Activated naive CD4-positive, alpha-beta T cell treated with anti-CD3 and anti-CD28 coated beads for 36 hours (primary cell): ENCODE results near the gene RPL13. TPM values are rescaled to one million over a fixed set of nuclear protein-coding genes. Genes with fewer than 3 reads are reported as not detected.
"Not testable (repeated sequence)": the region's sequence is repeated elsewhere in the genome, so short reads cannot be mapped to it uniquely, and the experiment has no call there.

Experiments
- CTCF ChIA-PET: fragments of 350-600 bp; sonication (Branson Sonifier 250); formaldehyde crosslinking; loops from one replicate; lab custom pipeline; 2021; ENCODE audit warnings: antibody characterized with exemption; lab: Charles Lee
- DNase-seq: peaks from one replicate; pipeline ENCODE4 v3.0.0-alpha.2; 2020
- H3K27ac Mint-ChIP-seq: one replicate; pipeline ENCODE4 v1.8.0; 2021; ENCODE audit warnings: mild to moderate bottlenecking, mixed read lengths
- H3K27me3 Mint-ChIP-seq: one replicate; pipeline ENCODE4 v1.8.0; 2021; ENCODE audit warnings: low read depth, mixed read lengths
- H3K36me3 Mint-ChIP-seq: one replicate; pipeline ENCODE4 v1.8.0; 2021; ENCODE audit warnings: low read depth, mixed read lengths
- H3K4me1 Mint-ChIP-seq: one replicate; pipeline ENCODE4 v1.8.0; 2021; ENCODE audit warnings: low read depth, mixed read lengths
- H3K4me3 Mint-ChIP-seq: one replicate; pipeline ENCODE4 v1.8.0; 2021; ENCODE audit warnings: mild to moderate bottlenecking, moderate library complexity, mixed read lengths
- H3K9me3 Mint-ChIP-seq: one replicate; pipeline ENCODE4 v1.8.0; 2021; ENCODE audit warnings: mixed read lengths
- intact Hi-C: fragments of 100-400 bp; cut with micrococcal nuclease; formaldehyde crosslinking; loops from one replicate; pipeline ENCODE4 v1.15.1; 2023
- total RNA-seq, 2 experiments: library from RNA; stranded (reverse); gene quantifications; one replicate each; pipeline ENCODE4 v1.2.3, GENCODE V29; 2021

RPL13 gene
- total RNA-seq, 2 experiments from 2014 or later, result 3,875 to 3,899 TPM

DNA sequence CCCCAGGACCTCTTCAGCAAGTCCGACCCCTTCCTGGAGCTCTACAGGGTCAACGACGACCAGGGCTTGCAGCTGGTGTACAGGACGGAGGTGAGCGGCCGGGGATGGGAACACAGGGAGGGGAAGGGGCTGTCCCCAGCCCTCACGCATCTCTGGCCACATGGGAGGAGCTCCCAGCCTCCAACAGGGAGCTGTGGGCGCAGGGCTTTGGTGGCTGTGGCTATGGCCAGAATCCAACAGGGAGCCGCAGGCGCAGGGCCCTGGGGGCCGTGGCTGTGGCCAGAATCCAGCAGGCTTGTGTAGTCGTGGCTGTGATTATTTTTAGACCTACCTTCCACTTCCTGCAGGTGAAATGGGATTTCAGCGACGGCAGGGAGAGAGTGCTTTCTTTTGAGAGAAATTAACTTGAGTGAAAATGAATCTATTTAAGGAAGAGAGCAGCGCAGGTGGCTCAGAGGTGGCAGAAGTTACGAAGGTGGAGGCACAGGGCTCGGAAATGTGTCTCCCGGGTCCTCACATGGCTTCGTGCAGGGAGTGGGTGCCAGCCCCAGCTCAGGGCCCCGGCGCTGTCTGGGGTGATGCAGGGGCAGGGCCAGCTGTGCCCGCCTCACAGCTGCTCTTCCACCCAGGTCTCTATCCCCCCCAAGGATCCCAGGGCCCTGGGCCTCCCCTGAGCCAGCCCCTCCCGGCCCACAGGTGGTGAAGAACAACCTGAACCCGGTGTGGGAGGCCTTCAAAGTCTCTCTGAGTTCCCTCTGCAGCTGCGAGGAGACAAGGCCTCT, 24.5 kb downstream of the RPL13 start:
- peaks cover 2% of the 10 kb centered on the region for H3K36me3 Mint-ChIP-seq
- H3K4me1 Mint-ChIP-seq, result no peaks in the 10 kb centered on the region
- H3K27me3 Mint-ChIP-seq, result no peaks in the 10 kb centered on the region
- intact Hi-C loops, result no loop called here
- DNase-seq, result no peak
- H3K9me3 Mint-ChIP-seq, result no peaks in the 10 kb centered on the region
- H3K27ac Mint-ChIP-seq, result no peak overlapping the region
- CTCF ChIA-PET, result interaction anchor here (1.3 kb wide), 1 partner anchor 19 kb away, joined by 5 read pairs; no protein-coding TSS in a partner anchor
- H3K4me3 Mint-ChIP-seq, result no peak overlapping the region

- Mint-ChIP-seq H3K36me3 (peaks cover 2% of the 10 kb centered on the region), H3K9me3 (no peaks in the 10 kb centered on the region), H3K27ac (no peak overlapping the region), H3K4me1 (no peaks in the 10 kb centered on the region), H3K27me3 (no peaks in the 10 kb centered on the region), H3K4me3 (no peak overlapping the region)
- no peak for DNase-seq
- intact Hi-C loops, result no loop called here
- CTCF ChIA-PET, result no interaction called here
Measured at GRCh38 chr16:89586218-89586617, 25.7 kb downstream of the RPL13 start.

DNA sequence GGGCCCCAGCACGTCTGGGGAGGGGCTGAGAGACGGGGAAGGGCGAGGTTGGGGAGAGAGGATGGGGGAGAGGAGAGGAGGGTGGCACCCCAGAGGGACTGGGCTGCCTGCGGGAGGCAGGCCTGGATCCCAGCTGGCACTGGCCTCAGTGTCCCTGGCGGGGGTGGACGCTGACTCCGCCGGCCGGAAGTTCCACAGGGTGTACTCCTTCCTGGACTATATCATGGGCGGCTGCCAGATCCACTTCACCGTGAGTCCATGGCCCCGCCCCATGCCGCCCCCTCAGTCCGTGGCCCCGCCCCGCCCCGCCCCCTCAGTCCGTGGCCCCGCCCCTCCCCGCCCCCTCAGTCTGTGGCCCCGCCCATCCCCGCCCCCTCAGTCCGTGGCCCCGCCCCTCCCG, 26.4 kb downstream of the RPL13 start:
- Mint-ChIP-seq H3K27me3 (no peaks in the 10 kb centered on the region), H3K9me3 (no peaks in the 10 kb centered on the region), H3K4me1 (no peaks in the 10 kb centered on the region), H3K4me3 (no peak overlapping the region), H3K27ac (no peak overlapping the region), H3K36me3 (peaks cover 2% of the 10 kb centered on the region)
- DNase-seq, result no peak
- CTCF ChIA-PET, result no interaction called here
- intact Hi-C loops, result no loop called here

DNA sequence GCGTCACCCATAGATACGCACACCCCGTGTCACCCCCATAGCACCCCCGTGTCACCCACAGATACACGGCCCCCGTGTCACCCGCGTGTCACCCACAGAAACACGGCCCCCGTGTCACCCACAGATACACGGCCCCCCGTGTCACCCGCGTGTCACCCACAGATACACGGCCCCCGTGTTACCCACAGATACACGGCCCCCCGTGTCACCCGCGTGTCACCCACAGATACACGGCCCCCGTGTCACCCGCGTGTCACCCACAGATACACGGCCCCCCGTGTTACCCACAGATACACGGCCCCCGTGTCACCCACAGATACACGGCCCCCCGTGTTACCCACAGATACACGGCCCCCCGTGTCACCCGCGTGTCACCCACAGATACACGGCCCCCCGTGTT, 27.2 kb downstream of the RPL13 start:
- CTCF ChIA-PET, H3K4me3 Mint-ChIP-seq, H3K4me1 Mint-ChIP-seq, H3K9me3 Mint-ChIP-seq, DNase-seq, H3K36me3 Mint-ChIP-seq, H3K27ac Mint-ChIP-seq, intact Hi-C loops, H3K27me3 Mint-ChIP-seq: not testable (repeated sequence)

GRCh38 chr16:89588413-89589109, 28.1 kb downstream of the RPL13 start:
- CTCF ChIA-PET, result no interaction called here
- no peaks in the 10 kb centered on the region for H3K27me3 Mint-ChIP-seq
- H3K9me3 Mint-ChIP-seq, result no peaks in the 10 kb centered on the region
- H3K27ac Mint-ChIP-seq, result no peak overlapping the region
- peaks cover 3% of the 10 kb centered on the region for H3K4me1 Mint-ChIP-seq
- peaks cover 2% of the 10 kb centered on the region for H3K36me3 Mint-ChIP-seq
- intact Hi-C loops, result no loop called here
- DNase-seq, result no peak
- no peak overlapping the region for H3K4me3 Mint-ChIP-seq

- H3K4me1 Mint-ChIP-seq, result peaks cover 8% of the 10 kb centered on the region
Measured at GRCh38 chr16:89589241-89589926, 28.9 kb downstream of the RPL13 start.

GRCh38 chr16:89593841-89594240, 33.4 kb downstream of the RPL13 start:
- H3K27me3 Mint-ChIP-seq, result no peaks in the 10 kb centered on the region
- peak; percentile 25 for DNase-seq
- CTCF ChIA-PET, result no interaction called here
- H3K4me3 Mint-ChIP-seq, result no peak overlapping the region
- H3K9me3 Mint-ChIP-seq, result no peaks in the 10 kb centered on the region
- no peaks in the 10 kb centered on the region for H3K36me3 Mint-ChIP-seq
- H3K27ac Mint-ChIP-seq, result no peak overlapping the region
- H3K4me1 Mint-ChIP-seq, result peaks cover 8% of the 10 kb centered on the region
- intact Hi-C loops, result no loop called here

More at GRCh38 chr16:89589241-89589926, 28.9 kb downstream of the RPL13 start:
- H3K27me3 Mint-ChIP-seq, result no peaks in the 10 kb centered on the region
- peaks cover 2% of the 10 kb centered on the region for H3K36me3 Mint-ChIP-seq
- DNase-seq, result no peak
- H3K27ac Mint-ChIP-seq, result no peak overlapping the region
- intact Hi-C loops, result no loop called here
- CTCF ChIA-PET, result no interaction called here
- no peaks in the 10 kb centered on the region for H3K9me3 Mint-ChIP-seq
- H3K4me3 Mint-ChIP-seq, result no peak overlapping the region

GRCh38 chr16:89595330-89596060, 35.0 kb downstream of the RPL13 start:
- Mint-ChIP-seq H3K36me3 (no peaks in the 10 kb centered on the region), H3K4me3 (no peak overlapping the region), H3K27ac (no peak overlapping the region), H3K27me3 (no peaks in the 10 kb centered on the region), H3K9me3 (no peaks in the 10 kb centered on the region), H3K4me1 (peaks cover 10% of the 10 kb centered on the region)
- intact Hi-C loops, result no loop called here
- CTCF ChIA-PET, result no interaction called here
- DNase-seq, result no peak

DNA sequence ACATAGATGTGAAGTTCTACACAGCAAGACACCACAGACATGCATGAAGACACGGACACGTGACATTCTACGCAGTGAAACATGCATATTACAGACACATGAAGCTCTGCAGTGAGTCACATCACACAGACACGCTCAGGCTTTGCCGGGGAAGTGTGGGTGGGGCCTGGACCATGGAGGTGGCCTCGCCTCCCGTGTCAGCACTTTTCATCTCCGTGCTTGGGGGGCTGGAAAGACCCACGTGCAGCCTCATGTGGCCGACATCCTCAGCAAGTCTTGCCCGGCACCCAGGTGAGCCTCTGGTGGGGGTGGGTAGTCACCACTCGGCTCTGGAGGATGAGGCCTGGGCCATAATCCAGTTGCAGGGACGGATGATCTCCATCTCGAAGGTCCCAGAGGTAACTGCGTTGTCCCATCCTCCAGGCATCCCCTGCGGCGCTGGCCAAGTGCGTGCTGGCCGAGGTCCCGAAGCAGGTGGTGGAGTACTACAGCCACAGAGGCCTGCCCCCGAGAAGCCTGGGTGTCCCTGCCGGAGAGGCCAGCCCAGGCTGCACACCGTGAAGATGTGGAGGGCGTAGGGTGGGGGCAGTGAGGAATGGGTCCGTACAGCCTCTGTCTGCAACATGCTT, 35.7 kb downstream of the RPL13 start:
- Mint-ChIP-seq H3K9me3 (no peaks in the 10 kb centered on the region), H3K4me1 (peaks cover 10% of the 10 kb centered on the region), H3K36me3 (no peaks in the 10 kb centered on the region), H3K4me3 (no peak overlapping the region), H3K27ac (no peak overlapping the region), H3K27me3 (no peaks in the 10 kb centered on the region)
- intact Hi-C loops, result no loop called here
- no peak for DNase-seq
- CTCF ChIA-PET, result no interaction called here

GRCh38 chr16:89596957-89597649, 36.6 kb downstream of the RPL13 start:
- CTCF ChIA-PET, result no interaction called here
- no peaks in the 10 kb centered on the region for H3K27me3 Mint-ChIP-seq
- peaks cover 11% of the 10 kb centered on the region for H3K4me1 Mint-ChIP-seq
- no peak overlapping the region for H3K27ac Mint-ChIP-seq
- H3K36me3 Mint-ChIP-seq, result no peaks in the 10 kb centered on the region
- no peak for DNase-seq
- intact Hi-C loops, result no loop called here
- no peak overlapping the region for H3K4me3 Mint-ChIP-seq
- no peaks in the 10 kb centered on the region for H3K9me3 Mint-ChIP-seq

GRCh38 chr16:89598199-89598598, 37.7 kb downstream of the RPL13 start:
- no peaks in the 10 kb centered on the region for H3K27me3 Mint-ChIP-seq
- no peak for DNase-seq
- H3K9me3 Mint-ChIP-seq, result no peaks in the 10 kb centered on the region
- H3K4me3 Mint-ChIP-seq, result no peak overlapping the region
- intact Hi-C loops, result no loop called here
- CTCF ChIA-PET, result no interaction called here
- no peak overlapping the region for H3K27ac Mint-ChIP-seq
- peaks cover 20% of the 10 kb centered on the region for H3K4me1 Mint-ChIP-seq
- no peaks in the 10 kb centered on the region for H3K36me3 Mint-ChIP-seq
